Endothelial cell of umbilical vein (primary cell): ENCODE results near the gene TSPAN14. TPM values are rescaled to one million over a fixed set of nuclear protein-coding genes. Genes with fewer than 3 reads are reported as not detected.

Experiments
- BruUV-seq: library from RNA; stranded (reverse); fragments of 400-500 nt; replicated peaks from 2 replicates; lab custom pipeline; 2021; lab: Mats Ljungman, UMichigan
- CTCF ChIA-PET: fragments of 300-600, 350-600 bp; sonication (Branson Sonifier 250); formaldehyde crosslinking; loops from one replicate; lab custom pipeline; 2021; ENCODE audit warnings: antibody characterized with exemption, inconsistent platforms; lab: Charles Lee
- POLR2A ChIA-PET: fragments of 300-600, 350-600 bp; sonication (Branson Sonifier 250); formaldehyde crosslinking; loops from one replicate; lab custom pipeline; 2021; ENCODE audit warnings: antibody characterized with exemption, inconsistent platforms; lab: Charles Lee
- DNase-seq: peaks from one replicate; pipeline ENCODE4 v3.0.0-alpha.2; 2011; ENCODE audit warnings: low read depth, low spot score
- FAIRE-seq: peaks from 2 replicates; lab custom pipeline; 2011; peaks lifted over from hg19 to GRCh38; lab: Jason Lieb, UNC
- H2AFZ ChIP-seq: 2 replicates; pipeline ENCODE4 v1.6.0; 2012; ENCODE audit warnings: low read depth, low read length, control low read depth, inconsistent platforms
- H3K27ac ChIP-seq: 2 replicates; pipeline ENCODE4 v1.5.1; 2011; ENCODE audit warnings: low read depth, mild to moderate bottlenecking, control low read depth, low read length, moderate library complexity; ENCODE audit not compliant: insufficient read depth
- H3K27me3 ChIP-seq, 2 experiments: 2 replicates each; pipeline versions ENCODE4 v1.6.0 to v1.6.1; 2011; ENCODE audit warnings: low read length in 2 of 2, mixed read lengths in 1 of 2; ENCODE audit not compliant: control insufficient read depth in 2 of 2, insufficient read depth in 2 of 2
- H3K36me3 ChIP-seq, 2 experiments: 2 replicates in 1 of 2; 3 replicates in 1 of 2; pipeline ENCODE4 v1.5.1; 2011; ENCODE audit warnings: low read length in 2 of 2, mild to moderate bottlenecking in 1 of 2, moderate library complexity in 1 of 2; ENCODE audit not compliant: control insufficient read depth in 2 of 2, insufficient read depth in 2 of 2; ENCODE audit errors: extremely low read depth in 1 of 2
- H3K4me1 ChIP-seq: 3 replicates; pipeline ENCODE4 v1.5.1; 2011; ENCODE audit warnings: mild to moderate bottlenecking, low read length; ENCODE audit not compliant: control insufficient read depth, insufficient read depth; ENCODE audit errors: extremely low read depth
- H3K4me2 ChIP-seq: 2 replicates; pipeline ENCODE4 v1.6.1; 2011; ENCODE audit warnings: low read length, control low read depth, mixed read lengths; ENCODE audit not compliant: insufficient read depth
- H3K4me3 ChIP-seq, 3 experiments: fragments of 200-600 bp in 1 of 3; sonication (generic), shearing (Covaris generic) in 1 of 3; replicated peaks in 1 of 3; 2 replicates each; pipeline ENCODE4 v1.5.1; 2011 to 2016; ENCODE audit warnings: control low read depth in 3 of 3, low read length in 3 of 3, mild to moderate bottlenecking in 2 of 3, inconsistent platforms in 1 of 3, low read depth in 1 of 3, moderate library complexity in 1 of 3; ENCODE audit not compliant: insufficient read depth in 1 of 3
- H3K79me2 ChIP-seq: 2 replicates; pipeline ENCODE4 v1.6.0; 2012; ENCODE audit warnings: low read length, inconsistent platforms; ENCODE audit not compliant: control insufficient read depth, insufficient read depth
- H3K9ac ChIP-seq: replicated peaks from 2 replicates; pipeline ENCODE3; 2011; ENCODE audit warnings: low read length, control low read depth; ENCODE audit not compliant: insufficient read depth; ENCODE audit errors: extremely low read depth
- H3K9me1 ChIP-seq: replicated peaks from 3 replicates; pipeline ENCODE4 v1.6.0; 2011; ENCODE audit warnings: mild to moderate bottlenecking, low read length; ENCODE audit not compliant: control insufficient read depth, insufficient read depth; ENCODE audit errors: extremely low read depth
- H3K9me3 ChIP-seq: replicated peaks from 2 replicates; pipeline ENCODE4 v1.5.1; 2012; ENCODE audit warnings: low read length, inconsistent platforms; ENCODE audit not compliant: control insufficient read depth, insufficient read depth
- H4K20me1 ChIP-seq: replicated peaks from 2 replicates; pipeline ENCODE3; 2011; ENCODE audit warnings: mild to moderate bottlenecking, low read length; ENCODE audit not compliant: control insufficient read depth, insufficient read depth; ENCODE audit errors: extremely low read depth
- CTCF ChIP-seq, 2 donors: IDR thresholded peaks; 1 replicate in 1 of 2; 2 replicates in 1 of 2; pipeline ENCODE4 v1.5.1; 2011; ENCODE audit warnings: low read length in 2 of 2, mild to moderate bottlenecking in 2 of 2, moderate library complexity in 2 of 2, control low read depth in 1 of 2, inconsistent platforms in 1 of 2, low read depth in 1 of 2; ENCODE audit not compliant: insufficient read depth in 1 of 2; ENCODE audit errors: extremely low read depth in 1 of 2
- EZH2 ChIP-seq: IDR thresholded peaks from 2 replicates; pipeline ENCODE4 v1.6.1; 2012; ENCODE audit warnings: borderline replicate concordance, low read depth, mild to moderate bottlenecking, moderate library complexity, low read length, inconsistent platforms; ENCODE audit not compliant: severe bottlenecking
- FOS ChIP-seq: IDR thresholded peaks from 2 replicates; pipeline ENCODE4 v1.6.1; 2011; ENCODE audit warnings: mild to moderate bottlenecking, low read length, moderate library complexity, borderline replicate concordance; ENCODE audit not compliant: insufficient read depth
- GATA2 ChIP-seq: IDR thresholded peaks from 2 replicates; pipeline ENCODE4 v1.7.0; 2011; ENCODE audit warnings: low read depth, mild to moderate bottlenecking, moderate library complexity, mixed read lengths, low read length; ENCODE audit not compliant: insufficient read length, insufficient read depth
- JUN ChIP-seq: IDR thresholded peaks from 2 replicates; pipeline ENCODE4 v1.6.1; 2011; ENCODE audit warnings: borderline replicate concordance, low read depth; ENCODE audit not compliant: insufficient read length, insufficient read depth
- MAX ChIP-seq: IDR thresholded peaks from 2 replicates; pipeline ENCODE4 v1.6.1; 2011; ENCODE audit not compliant: insufficient read depth, insufficient read length
- MYC ChIP-seq: IDR thresholded peaks from one replicate; pipeline ENCODE4 v1.6.1; 2011; ENCODE audit warnings: mild to moderate bottlenecking, low read depth, low read length
- POLR2A ChIP-seq: IDR thresholded peaks from 2 replicates; pipeline ENCODE4 v1.6.1; 2012; ENCODE audit warnings: low read depth, mild to moderate bottlenecking, control low read depth, low read length
- POLR2AphosphoS5 ChIP-seq: IDR thresholded peaks from 2 replicates; pipeline ENCODE4 v1.6.1; 2012; ENCODE audit warnings: low read depth, mild to moderate bottlenecking, control low read depth, low read length, moderate library complexity; ENCODE audit not compliant: insufficient read depth
- dilution Hi-C: fragments of 300-500 bp; cut with MboI; formaldehyde crosslinking; loops from one replicate; pipeline ENCODE4 v1.15.0; 2019; ENCODE audit warnings: low sequenced_read_pairs; ENCODE audit not compliant: extremely low pct_ligation_motif_present
- intact Hi-C: fragments of 100-400 bp; cut with micrococcal nuclease; formaldehyde crosslinking; loops from one replicate; pipeline ENCODE4 v1.10.0; 2022
- polyA plus RNA-seq, 4 experiments: library from polyadenylated mRNA; depleted of rRNA in 3 of 4; stranded (reverse) in 3 of 4; unstranded in 1 of 4; fragments of >200 nt; gene quantifications; 2 replicates each; pipeline versions ENCODE4 v1.2.1 to v1.2.3, GENCODE V29; 2011 to 2012; ENCODE audit warnings: missing spikeins in 1 of 4
- total RNA-seq: library from RNA; stranded (reverse); gene quantifications from 2 replicates; pipeline ENCODE4 v1.2.3, GENCODE V29; 2021

The TSPAN14 gene
- total and polyA plus RNA-seq, 2 donors (not counting 3 experiments of a cell fraction or from before 2014, with no cell fraction given): 210 to 242 TPM

- H3K9ac ChIP-seq: no peak overlapping the region
- no peak overlapping the region for H3K4me2 ChIP-seq
- H3K9me1 ChIP-seq: no peaks in the 10 kb centered on the region
- dilution Hi-C loops: no loop called here
- peak overlapping the region; percentile 13 for H3K27ac ChIP-seq
- DNase-seq (no peak), FAIRE-seq (peak; percentile 35)
- no peaks in the 10 kb centered on the region for H3K27me3 ChIP-seq
- H3K79me2 ChIP-seq: peaks cover 99% of the 10 kb centered on the region
- H4K20me1 ChIP-seq: peaks cover 8% of the 10 kb centered on the region
- BruUV-seq: no TSS peak
- intact Hi-C loops: no loop called here
- peaks cover 72% of the 10 kb centered on the region for H3K4me1 ChIP-seq
- H3K36me3 ChIP-seq: peaks cover 25 to 31% of the 10 kb centered on the region in 2 experiments
- no peaks in the 10 kb centered on the region for H3K9me3 ChIP-seq
- POLR2A ChIA-PET: interaction anchor here (0.6 kb wide), 1 partner anchor 25 kb away, joined by 6 read pairs; no protein-coding TSS in a partner anchor
- no peak for TF ChIP-seq POLR2A
- no peak for TF ChIP-seq POLR2AphosphoS5
- TF ChIP-seq FOS: no peak
- no peak for TF ChIP-seq EZH2
- no peak for TF ChIP-seq JUN
- no peak for TF ChIP-seq CTCF (IDR thresholded peaks at IDR 0.05; ENCODE audit: extremely low read depth in 1 of 2, insufficient read depth in 1 of 2, low read depth in 1 of 2, low read length in 2 of 2)
- TF ChIP-seq MAX: no peak
- TF ChIP-seq MYC: no peak
- no peak for TF ChIP-seq GATA2
- H2AFZ ChIP-seq: no peak overlapping the region
- CTCF ChIA-PET: interaction anchor here (0.7 to 3.8 kb wide), 4 partner anchors 10 to 33 kb away, joined by 3 to 36 read pairs (median 3); no protein-coding TSS in a partner anchor
- H3K4me3 ChIP-seq: no peak overlapping the region
Measured at GRCh38 chr10:80493522-80494051, 39.5 kb downstream of the TSPAN14 start.
